NCI-H2081 (cell line): ENCODE measurements around the gene XYLB.

Experiments
- DNase-seq, 2 experiments: peaks; one replicate each; lab custom pipeline; 2025; lab: John Stamatoyannopoulos, UW

XYLB gene

DNA sequence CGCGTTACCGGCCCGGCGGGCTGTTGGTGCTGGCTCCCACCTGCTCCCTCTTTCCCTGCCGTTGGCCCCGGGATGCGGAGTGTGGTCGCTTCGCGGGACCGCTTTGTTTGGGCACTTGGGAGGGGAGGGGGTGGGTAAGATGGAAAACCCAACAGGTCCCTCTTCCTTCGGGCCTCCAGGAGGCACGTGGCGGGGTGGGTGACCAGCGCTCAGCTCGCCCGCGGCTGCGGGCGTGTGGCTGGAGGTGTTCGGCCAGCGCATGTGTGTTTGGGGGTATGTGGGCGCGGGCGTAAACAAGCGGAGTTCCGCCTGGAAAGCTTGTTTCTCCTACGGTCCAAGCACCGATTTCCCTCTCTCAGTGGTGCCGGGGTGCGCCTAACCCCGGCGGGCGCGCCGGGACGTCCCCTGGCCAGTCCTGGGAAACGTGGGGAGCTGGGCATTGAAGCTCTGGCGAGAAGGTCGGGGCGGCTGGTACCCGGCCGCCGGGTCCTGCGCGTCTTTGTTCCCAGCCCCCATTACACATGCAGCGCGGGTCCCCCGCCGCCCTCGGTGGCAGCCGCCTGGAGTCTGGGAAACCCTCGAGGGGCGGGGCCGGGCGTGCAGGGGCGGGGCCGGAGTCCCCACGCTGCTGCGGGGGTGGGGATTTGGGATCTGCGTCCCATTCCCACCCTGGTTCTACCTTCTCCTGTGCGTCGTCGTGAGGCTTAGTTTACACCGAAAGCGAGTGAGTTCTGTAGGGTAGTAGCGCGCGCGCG is 108.5 kb downstream of the XYLB start:
- peak; percentile 66 to 82 for DNase-seq

DNA sequence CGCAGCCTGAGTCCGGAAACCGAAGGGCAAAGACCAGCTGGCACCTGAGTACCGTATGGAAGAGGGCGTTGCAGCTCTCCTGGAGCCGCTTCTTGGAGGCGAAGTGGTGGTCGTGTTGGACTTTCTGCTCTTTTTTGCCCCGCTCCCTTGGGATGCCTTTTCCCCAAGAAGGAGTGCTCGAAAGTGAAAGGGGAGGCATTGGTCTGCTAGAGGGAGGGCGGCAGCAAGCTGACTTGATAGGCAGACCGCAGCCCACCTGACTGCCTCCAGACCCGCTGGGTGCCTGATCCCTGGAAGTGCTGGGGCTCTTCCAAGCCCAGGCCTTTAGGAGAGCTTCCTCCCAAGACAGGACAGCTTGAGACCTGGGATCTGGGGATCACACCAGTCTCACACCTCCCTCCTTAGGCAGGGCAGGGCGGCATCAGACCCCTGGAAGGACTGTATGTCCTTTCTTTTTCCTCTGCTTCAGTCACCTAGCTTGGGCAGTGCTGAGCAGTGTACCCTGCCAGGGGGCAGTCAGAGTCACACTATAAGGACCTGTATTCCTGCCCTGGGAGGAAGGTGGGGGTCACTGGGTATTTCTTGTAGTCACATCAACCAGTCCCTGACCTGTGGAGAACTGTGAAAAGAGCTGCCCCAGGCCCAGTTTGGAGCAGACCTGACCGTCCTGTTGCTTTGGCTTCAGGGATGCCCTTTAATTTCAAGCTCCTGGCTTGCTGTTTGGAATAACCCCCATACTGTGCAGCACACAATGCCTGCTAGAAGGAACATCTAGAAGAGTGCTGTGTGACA is 109.2 kb downstream of the XYLB start:
- DNase-seq = no peak

DNA sequence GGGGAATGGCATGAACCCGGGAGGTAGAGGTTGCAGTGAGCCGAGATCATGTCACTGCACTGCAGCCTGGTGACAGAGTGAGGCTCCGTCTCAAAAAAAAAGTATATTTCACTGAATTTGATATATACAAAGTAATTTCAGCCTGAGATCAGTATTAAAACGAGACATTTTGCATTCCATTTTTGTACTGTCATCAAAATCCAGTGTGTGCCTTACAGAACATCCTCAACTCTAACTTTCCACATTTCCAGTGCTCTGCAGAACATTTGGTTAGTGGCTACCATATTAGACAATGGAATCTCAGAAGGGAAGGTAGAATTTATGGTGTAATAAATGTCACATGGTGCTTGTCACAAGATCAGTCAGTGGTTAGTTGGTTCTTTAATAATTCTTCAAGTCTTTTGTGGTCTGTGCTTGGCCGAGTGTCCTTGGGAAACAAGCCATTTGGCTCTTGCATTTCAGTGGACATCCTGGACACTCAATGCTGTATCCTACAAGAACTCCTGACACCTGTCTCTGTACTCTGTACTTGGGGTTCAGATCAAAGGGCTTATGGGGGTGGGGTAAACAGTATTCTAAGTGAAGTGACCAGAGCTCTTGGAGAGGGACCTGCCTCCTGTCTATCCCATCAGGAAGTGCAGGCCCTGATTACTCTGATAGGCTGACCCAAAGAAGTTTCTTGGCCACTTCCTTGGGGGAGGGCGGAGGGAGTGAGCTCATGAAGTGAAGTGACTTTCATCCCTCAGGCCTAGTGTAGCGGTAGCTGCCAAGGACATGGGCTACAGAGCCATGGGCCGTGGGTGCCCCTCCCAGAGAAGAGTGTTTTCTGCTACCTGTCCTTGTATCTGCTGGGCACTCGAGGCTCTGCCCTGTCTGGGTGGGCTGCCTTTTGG is 110.8 kb downstream of the XYLB start:
- DNase-seq = no peak

DNA sequence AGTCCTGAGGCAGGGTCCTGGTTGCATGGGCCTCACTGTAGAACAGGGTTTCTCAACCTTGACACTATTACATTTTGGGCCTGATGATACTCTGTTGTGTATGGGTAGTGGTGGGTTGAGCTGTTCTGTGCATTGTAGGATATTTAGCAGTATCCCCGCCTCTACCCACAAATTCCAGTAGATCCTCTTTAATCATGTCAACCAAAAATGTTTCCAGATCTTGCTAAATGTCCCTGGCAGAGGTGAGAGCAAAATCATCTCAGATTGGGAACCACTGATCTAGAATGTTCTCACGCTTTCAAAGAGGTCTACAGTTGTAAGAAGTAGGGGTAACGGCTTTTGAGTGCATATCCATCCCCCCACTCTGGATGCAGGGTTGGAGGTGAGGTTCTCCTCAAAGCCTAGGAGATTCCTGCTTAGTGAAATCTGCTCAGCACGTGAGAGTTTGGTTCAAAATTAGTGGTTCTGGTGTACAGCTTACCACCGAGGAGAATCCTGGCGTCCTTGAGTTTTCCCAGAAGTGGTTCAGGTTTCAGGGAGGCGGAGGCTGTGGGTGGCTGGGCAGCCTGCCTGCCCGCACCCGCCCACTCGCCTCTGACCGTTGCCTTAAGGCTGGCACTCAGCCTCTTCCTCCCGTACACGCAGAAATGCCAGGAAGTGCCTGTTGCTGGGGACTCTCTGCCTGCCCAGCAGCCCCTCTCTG is 112.4 kb downstream of the XYLB start:
- no peak for DNase-seq

DNA sequence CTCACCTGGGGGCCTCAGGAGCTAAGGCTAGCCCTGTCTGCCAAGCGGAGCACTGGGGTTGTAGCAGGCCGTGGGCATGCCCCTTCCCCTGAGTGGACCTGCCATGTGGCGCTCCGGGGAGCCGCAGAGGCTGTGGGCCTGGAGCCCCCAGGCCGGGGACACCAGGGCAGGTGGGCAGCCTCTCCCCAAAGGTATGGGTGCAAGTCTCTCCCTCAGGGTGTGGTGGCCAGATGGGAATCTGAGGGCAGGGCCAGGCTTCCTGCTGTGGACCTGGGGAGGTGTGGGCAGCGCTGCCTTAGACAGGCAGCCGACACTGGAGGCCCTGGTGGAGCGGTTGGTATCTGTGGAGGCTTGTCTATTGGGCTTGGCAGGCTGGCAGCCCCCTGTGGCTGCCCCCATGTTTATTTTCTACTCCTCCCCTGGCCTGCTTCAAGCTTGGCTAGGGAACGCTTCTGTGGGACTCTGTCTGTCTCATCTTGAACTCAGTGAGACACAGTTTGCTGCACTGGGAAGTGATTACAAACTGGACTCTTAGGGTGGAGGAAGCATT is 113.0 kb downstream of the XYLB start:
- no peak for DNase-seq

DNA sequence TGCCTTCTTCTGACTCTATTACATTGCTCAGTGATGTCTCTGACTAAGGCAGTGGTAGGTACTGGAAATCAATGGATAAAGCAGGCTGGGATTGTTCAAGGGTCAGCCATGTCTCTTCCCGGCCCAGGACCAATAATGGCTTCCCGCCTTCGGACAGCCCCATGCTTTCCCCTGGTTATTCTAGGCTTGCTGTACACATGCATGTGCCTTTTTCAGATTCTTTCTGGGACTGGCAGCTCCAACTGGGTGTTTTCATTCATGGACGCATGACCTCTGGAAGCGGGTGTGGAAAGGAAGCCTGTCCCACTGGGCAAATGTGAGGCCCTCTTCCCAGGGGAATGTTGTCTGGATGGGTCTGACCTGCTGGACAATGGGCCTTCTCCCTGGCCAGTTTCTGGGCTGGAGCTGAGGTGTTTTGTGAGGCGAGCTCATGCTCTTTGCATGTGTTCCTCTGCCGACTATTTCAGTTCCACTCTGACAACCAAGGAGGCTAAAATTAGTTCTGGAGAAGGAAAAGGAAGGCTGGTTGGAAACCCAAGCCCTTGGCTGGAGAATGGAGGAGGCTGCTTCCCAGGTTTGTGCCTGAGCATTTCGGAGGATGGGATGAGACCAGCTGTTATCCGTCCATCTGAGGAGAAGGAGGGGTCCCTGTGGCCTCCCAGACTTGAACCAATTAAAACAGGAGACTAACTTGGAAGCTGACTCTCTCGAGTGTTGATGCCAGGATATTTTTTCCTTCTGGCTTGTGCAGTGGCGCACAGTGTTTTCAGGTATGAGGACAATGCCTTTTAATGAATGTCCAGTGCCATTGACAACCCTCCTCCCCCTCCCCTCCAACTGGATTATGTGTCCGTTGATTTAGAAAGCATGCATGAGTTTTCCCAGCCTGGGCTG is 114.0 kb downstream of the XYLB start:
- no peak for DNase-seq
